Stomach smooth muscle (tissue), 2 donors: Measurements from ENCODE around the gene SIDT2.

Experiments used
- H3K27ac ChIP-seq: one replicate; pipeline ENCODE4 v1.7.0; 2013; ENCODE audit warnings: mild to moderate bottlenecking, low read length, inconsistent platforms
- H3K27me3 ChIP-seq, 2 donors: one replicate each; pipeline ENCODE4 v1.7.0; 2013; ENCODE audit warnings: low read length in 2 of 2; ENCODE audit not compliant: insufficient read depth in 2 of 2, control insufficient read depth in 1 of 2
- H3K36me3 ChIP-seq, 2 donors: one replicate each; pipeline ENCODE4 v1.7.0; 2013; ENCODE audit warnings: low read length in 2 of 2; ENCODE audit not compliant: control insufficient read depth in 2 of 2, insufficient read depth in 2 of 2
- H3K4me1 ChIP-seq: one replicate; pipeline ENCODE4 v1.7.0; 2013; ENCODE audit warnings: low read length; ENCODE audit not compliant: control insufficient read depth, insufficient read depth
- H3K4me3 ChIP-seq, 2 donors: one replicate each; pipeline ENCODE4 v1.7.0; 2013; ENCODE audit warnings: low read length in 2 of 2
- H3K9ac ChIP-seq, 2 donors: one replicate each; pipeline ENCODE4 v1.7.0; 2013; ENCODE audit warnings: low read length in 2 of 2, mild to moderate bottlenecking in 1 of 2
- H3K9me3 ChIP-seq, 2 donors: one replicate each; pipeline ENCODE4 v1.7.0; 2013; ENCODE audit warnings: low read length in 2 of 2; ENCODE audit not compliant: control insufficient read depth in 2 of 2
- donor health status: healthy.
- donor health status: Pancreatic carcinoma.

Gene SIDT2

DNA sequence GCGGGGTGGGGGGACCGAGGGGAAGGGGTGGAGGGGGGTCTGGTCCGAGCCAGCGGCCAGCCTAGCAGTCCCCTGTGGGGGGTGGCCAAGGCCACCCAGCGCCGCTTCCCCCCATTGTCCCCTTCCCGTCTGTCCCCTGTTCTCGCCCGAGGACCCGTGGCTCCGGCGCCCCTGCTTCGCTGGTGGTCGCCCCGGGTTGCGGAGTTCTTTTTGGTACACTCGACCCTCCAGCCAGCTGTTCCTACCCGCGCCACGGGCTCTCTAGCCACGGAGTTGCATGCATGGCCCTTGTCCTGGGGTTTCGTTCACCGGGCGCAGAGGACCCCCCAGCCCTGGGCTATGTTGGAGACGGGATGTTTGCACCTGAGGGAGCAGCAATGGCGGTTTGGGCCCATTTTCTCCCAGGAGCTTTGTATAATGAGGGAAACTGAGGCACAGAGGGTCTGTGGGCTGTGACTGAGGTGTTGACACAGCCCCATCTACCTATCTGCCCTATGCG, 54.4 kb downstream of the SIDT2 start:
- Histone ChIP-seq H3K27me3 (no peaks in the 10 kb centered on the region), H3K9ac (peak overlapping the region; percentile 63 to 74), H3K27ac (peak overlapping the region; percentile 60), H3K9me3 (no peaks in the 10 kb centered on the region), H3K4me1 (peaks cover 28% of the 10 kb centered on the region), H3K36me3 (peaks cover 21 to 22% of the 10 kb centered on the region in 2 donors), H3K4me3 (peak overlapping the region; percentile 86 to 89)

DNA sequence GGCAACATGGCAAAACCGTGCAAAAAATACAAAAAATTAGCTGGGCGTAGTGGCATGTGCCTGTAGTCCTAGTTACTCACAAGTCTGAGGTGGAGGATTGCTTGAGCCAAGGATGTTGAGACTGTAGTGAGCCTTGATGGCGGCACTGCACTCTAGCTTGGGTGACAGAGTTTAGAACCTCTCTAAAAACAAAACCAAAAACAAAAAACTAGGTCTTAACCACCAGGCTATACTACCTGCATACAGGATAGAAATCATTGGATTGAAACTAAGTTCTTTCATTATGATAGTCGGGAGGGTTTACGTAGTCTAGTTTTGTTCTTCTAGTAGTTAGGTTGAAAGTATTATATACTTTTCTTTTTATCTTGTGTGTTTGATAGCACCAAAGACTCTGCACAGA, 59.7 kb downstream of the SIDT2 start:
- Histone ChIP-seq H3K9me3 (no peaks in the 10 kb centered on the region), H3K27ac (no peak overlapping the region), H3K27me3 (no peaks in the 10 kb centered on the region), H3K4me1 (peaks cover 7% of the 10 kb centered on the region), H3K4me3 (no peak overlapping the region), H3K36me3 (peaks cover 12 to 24% of the 10 kb centered on the region in 2 donors), H3K9ac (no peak overlapping the region)

DNA sequence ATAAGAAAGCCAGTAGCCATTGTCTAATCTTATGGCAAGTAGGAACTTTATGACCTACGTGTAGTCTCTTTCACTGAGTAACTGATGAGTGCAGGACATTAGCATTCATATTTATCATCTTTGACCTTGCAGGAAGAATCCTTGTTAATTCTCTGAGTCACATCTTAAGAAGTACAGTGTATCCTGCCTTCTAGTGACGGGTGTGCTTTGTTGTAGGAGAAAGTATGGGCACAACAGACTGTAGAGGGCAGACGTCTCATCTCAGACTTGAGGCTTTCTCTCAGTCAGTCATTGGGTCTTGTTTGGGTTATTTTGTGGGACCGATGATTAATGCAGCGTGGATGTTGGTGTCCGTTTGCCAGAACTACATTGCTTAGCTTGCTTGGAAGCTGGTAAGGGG, 60.8 kb downstream of the SIDT2 start:
- H3K9me3 ChIP-seq, result no peaks in the 10 kb centered on the region
- no peaks in the 10 kb centered on the region for H3K27me3 ChIP-seq
- H3K36me3 ChIP-seq, result peaks cover 19 to 28% of the 10 kb centered on the region in 2 donors
- no peaks in the 10 kb centered on the region for H3K4me1 ChIP-seq
- H3K9ac ChIP-seq, result no peak overlapping the region
- H3K4me3 ChIP-seq, result no peak overlapping the region
- H3K27ac ChIP-seq, result no peak overlapping the region
